Erythroblast (primary cell): ENCODE measurements around the gene SH3PXD2B.

Source experiments
- GATA1 ChIP-seq: IDR thresholded peaks from 2 replicates; pipeline ENCODE4 v1.6.1; 2011; ENCODE audit warnings: low read depth, mild to moderate bottlenecking, control low read depth, low read length, moderate library complexity
- POLR2A ChIP-seq: IDR thresholded peaks from 2 replicates; pipeline ENCODE4 v1.6.1; 2011; ENCODE audit warnings: mild to moderate bottlenecking, low read length

- TF ChIP-seq POLR2A (no peak), GATA1 (no peak)
Measured at GRCh38 chr5:172493461-172493860, 39.1 kb upstream of the SH3PXD2B start.
